Measurements from ENCODE around the gene SLC29A3.

Gene SLC29A3

DNA sequence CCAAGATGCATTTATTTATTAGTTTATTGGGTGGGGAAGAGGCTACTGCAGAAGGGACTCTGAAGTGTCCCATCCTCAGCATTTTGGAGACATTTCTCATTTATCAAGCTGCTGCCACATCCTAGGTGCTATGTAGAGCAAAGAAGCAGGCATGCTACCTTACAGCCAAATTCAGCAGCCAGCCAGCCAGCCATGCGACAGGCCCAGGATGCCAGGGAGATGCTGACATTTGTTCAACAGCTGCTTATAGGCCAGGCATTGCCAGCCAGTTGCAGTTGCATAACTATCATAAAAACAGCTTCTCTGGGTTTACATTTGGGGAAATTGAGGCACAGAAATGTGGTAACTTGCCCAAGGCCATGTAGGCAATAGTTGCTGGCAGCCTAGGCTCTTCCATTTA is 2.3 kb downstream of the SLC29A3 start:
- no peak for ATAC-seq

DNA sequence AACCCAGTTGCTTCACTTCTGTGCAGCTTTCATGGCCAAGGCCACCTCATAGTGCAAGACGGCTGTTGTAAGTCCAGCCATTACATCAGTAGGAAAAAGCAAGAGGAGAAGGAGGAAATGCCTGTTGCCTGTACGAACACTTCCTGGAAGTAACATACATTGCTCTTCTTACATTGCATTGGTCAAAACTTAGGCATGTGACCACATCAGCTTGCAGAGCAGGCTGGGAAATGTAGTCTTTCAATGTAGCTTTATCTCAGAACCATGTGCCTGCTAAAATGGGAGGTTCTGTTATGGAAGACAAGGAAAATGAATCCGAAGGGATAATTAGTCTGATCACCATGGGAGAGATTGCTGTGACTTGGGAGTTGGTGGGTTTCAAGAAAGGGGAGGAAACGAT is 4.3 kb downstream of the SLC29A3 start:
- ATAC-seq: no peak
- no peak for DNase-seq

More for the DNA sequence above, 2.3 kb downstream of the SLC29A3 start:
- no peak for DNase-seq

DNA sequence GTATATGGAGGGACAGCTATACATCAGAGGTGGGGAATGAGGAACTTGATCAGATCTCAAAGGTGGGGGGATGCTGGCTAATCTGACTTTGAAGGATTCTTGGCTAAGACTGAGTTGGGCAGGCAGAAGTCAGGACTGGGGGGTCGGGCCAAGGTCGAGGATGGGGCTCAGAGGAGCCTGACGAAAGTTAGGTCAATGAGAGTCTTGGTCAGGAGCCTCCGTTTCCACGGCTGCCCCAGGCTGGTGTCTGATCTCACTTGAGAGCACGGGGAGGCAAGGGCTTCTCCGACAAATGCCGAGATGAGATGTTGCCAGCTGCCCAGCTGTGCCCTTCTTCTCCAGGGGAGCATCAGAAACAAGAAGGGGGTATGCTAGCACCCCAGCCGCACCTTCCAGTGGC is 5.7 kb downstream of the SLC29A3 start:
- ATAC-seq: no peak
- no peak for DNase-seq

DNA sequence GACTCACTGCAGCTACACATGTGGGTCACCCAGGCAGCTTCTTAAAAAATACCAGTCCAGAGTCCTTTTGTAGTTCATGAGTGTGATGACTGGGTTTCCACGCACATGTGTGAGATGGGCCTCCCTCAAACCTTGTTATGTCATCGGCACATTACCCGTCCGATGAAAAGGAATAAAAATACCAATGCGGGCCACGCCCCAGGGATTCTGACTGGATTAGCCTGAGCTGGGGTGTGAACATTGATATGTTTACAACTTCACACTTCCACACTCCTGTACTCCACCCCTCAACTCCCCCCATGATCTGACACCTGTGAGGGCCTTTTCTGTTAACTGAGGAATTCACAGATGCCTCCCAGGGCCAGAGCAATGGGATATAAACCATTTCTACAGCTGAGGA is 6.2 kb downstream of the SLC29A3 start:
- ATAC-seq: no peak

DNA sequence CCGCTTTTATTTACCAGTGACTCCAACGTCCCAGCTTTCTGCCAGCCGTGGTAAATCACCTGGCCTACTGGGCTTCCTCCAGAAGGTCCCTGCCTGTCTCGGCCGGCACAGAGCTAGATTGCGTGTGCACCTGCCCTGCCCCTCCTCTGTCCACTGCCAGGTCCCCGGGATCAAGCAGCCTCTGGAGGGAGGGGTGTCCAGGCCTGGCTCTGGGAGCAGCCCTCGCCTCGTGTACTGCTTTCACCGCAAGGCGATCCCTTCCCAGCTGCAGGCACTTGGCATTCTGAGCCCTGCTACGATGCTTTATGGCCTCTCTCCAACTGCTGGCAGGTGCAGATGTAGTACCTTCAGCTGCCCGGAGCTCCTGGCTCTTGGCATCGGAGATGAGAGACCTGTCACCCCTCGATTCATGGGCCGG is 7.4 kb downstream of the SLC29A3 start:
- ATAC-seq (no peak), DNase-seq (no peak)

More for the DNA sequence above, 6.2 kb downstream of the SLC29A3 start:
- DNase-seq: no peak

DNA sequence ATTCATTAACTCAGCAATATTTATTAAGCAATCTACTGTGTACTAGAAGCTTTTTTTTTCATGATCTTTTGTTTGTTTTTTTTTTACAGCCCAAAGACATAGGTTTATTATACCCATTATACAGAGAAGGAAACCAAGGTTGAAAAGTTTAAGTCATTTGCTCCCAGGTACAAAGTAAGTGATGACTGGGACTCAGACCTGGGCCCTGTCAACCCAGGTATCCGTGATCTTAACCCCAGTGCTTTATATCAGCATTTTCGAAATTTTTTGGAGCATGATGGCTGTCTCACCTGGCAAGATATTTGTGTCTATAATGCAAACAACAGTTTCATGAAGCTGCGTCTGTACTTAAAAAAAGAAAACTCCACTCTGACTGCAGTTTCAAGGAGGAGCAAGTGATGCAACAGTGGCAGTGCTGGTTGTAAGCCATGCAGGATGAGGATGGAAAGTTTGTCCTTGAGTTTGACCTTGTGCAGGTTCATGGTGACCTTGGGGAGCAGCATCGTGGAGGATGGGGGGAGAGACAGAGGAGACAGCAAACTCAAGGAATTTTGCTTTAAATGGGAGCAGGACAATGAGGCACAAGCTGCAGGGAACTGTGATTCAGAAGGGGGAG is 11.8 kb downstream of the SLC29A3 start:
- DNase-seq (no peak), ATAC-seq (no peak)

DNA sequence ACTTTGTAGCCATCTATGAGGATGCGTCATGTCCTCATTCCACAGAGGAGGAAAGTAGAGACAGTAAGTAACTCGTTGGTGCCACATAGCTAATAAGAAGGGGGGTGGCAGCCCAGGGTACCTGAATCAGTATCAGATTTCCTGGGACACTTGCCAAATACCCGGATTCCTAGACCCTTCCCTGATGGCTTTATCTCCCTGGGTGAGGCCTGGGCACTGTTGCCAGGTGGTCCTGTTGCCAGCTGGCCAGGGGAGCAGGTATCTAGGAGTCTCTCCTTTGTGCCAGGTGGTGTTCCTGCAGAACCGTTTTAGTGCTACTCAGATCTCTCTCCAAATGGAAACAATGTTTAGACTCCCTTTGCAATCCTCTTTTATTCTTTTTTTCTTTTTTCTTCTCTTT is 12.7 kb downstream of the SLC29A3 start:
- no peak for ATAC-seq
- no peak for DNase-seq

DNA sequence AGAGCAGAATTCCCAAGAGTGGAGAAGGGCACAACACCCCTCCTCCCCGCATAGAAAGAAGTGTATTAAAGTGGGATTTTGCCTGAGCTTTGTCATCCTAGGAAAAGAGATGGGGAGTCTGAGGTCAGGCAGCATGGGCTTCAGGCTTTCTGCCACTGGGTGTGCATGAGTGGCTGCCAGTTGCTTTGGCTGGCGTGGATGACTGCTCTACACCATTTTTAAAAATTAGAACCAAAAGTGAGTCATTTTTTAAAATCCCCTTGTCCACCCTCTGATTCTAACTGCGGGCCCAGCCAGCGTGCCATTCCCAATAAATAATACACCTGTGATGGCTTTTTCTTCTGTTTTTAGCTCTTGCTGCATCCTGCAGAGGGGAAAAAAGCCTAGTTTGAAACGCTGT is 13.4 kb downstream of the SLC29A3 start:
- ATAC-seq: no peak
- DNase-seq: no peak

DNA sequence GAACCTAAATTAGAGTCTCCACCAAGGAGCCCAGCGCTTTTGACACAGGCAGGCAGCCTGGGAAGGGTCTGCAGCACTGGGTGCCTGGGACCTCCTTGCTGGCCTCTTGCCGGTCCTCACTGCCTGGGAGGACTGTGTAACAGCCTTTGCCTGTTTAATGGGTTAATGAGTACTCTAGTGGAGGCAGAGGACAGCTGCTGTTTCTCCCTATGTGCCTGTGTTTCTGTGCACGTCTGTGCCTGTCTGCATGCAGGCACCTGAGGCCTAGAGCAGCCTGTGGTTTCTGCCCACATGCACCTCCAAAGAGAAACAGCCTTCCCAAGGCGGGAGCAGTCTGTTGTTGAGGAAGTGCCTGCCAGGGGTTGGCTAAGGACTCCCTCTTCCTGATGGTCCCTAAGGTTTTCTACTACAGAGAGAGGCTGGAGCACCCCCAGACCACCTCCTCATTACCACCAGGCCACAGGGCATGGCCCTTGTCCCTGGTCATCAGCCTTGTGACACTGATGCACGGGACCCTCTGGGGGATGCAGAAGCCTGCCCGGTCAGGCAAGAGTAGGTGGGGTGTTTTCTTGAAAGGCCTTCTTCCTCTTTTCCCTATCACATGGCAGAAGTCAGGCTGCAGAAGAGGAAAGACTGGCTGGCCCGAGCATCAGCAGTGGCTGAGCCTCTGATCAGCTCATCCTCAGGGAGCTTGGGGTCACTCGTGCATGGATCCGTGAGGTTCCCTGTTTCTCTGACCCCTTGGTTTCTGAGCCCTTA is 14.2 kb downstream of the SLC29A3 start:
- ATAC-seq: no peak
- DNase-seq: no peak

DNA sequence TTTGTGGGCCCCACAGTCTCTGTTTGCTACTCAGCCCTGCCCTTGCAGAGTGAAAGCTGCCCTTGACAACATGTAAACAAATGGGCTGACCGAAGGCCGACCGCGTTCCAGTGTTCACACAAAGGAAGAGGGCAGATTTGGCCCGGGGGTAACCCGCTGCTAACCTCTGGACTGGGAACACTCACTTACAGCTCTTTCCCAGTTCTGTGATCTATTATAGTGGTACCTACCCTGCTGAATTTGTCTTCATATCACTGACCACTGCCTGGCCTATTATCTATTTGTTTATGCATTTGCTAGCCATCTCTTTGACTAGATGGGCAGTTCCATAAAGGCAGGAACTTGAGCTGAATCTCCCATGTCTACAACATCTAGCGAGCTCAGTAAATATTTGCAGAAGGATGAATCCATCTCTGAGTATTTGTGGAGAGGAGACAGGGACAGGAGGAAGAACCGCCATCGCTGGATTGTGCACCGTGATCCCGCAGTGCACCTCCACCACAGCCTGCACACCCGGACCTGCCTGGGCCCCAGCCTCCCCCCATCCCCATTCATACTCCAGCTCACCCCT is 15.2 kb downstream of the SLC29A3 start:
- DNase-seq: no peak
- ATAC-seq: no peak

DNA sequence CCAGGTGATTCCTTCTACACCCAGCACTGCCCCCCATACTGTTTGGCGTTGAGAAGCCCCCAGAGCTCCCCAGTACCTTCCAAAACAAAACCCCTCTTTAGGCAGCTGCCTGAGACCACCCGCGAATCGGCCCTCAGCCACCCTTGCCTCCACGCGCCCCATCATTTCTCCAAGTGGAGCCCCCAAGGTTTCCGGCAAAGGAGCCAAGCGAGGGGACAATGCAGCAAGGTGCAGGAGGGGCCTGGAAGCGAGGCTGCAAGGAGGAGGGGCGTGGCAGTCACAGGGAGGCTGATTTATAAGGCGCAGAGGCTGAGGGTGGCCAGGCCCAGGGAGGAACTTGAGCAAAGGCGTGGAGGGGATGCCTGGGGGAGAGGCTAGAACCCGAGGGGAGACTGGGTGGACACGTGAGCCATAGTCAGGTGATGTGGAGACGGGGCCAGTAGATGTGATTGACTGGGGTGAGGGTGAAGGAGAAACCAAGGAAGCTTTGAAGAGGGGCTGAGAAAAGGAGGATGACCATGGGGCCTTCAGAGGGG is 16.2 kb downstream of the SLC29A3 start:
- DNase-seq (no peak), ATAC-seq (no peak)

DNA sequence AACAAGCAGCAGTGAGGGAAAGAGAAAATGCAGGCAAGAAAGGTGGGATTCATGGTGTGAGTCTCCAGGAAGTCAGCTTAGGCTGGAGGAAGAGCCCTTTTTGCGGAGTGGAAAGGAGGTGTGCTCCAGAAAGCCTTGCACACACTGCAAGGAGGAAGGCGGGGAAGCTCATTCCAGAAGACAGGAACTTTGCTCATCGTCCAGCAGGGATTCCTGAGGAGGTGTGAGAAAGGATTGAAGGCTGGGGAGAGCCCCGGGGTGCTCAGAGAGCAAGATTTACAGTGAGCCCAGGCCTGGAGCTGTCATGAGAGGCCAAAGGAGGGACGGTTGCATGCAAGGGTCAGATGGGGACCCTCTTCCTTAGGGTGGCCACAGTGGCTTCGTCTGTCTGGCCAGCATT is 17.6 kb downstream of the SLC29A3 start:
- ATAC-seq (no peak), DNase-seq (no peak)

DNA sequence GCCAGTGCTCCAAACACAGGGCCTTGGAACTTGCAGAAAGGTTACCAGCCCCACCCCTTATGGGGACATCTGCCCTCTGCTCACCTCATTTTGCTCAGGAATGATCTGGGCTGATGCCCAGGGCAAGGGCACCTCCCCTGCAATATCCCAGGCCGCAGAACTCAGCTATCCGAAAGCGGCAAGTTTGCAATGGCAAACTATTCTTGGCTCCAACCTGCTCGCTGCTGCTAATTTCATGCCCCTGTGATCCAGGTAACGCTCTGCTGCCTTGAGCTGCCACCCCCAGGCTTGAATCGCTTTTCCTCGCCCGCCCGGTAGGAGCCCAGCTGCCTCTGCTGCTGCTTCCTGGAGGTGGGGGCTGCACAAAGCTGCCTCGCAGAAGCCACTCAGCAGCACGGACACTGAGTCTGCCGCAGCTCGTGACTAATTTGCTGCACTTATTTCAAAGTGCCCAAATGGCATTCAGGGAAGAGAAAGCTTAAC is 18.2 kb downstream of the SLC29A3 start:
- DNase-seq (no peak), ATAC-seq (no peak)

DNA sequence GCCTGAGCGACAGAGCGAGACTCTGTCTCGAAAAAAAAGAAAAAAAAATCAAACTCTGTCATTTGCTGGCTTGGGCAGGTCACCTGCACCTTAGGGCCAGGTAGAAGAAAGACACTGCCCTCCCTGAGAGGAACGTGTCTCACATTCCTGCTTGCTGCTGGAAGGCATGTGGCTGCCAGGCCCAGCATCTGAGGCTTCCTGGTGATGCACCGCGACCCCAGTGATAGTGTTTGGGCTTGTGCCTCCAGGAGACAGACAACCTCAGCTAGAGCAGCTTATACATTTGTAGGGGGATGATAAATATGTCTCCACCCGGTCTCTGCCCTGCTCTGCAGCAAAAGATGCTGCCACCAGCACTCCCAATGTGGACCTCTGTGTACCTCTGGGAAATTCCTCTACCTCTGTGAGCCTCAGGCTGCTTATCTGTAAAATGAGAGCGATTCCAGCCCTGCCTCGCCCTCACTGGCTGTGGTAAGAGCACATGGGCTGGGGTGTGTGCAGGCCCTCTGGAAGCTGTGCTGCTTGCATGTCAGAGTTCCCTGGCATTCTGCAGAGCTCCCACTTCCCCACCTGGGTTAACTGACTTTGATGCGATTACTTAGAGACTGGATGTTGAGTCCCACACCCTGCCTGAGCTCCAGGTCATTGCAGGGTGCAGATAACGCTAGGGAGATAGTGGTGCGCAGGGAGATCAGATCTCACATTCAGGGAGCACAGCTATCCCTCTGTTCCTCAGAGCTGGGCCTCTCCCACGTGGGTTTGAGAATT is 19.9 kb downstream of the SLC29A3 start:
- DNase-seq: no peak
- ATAC-seq: no peak

DNA sequence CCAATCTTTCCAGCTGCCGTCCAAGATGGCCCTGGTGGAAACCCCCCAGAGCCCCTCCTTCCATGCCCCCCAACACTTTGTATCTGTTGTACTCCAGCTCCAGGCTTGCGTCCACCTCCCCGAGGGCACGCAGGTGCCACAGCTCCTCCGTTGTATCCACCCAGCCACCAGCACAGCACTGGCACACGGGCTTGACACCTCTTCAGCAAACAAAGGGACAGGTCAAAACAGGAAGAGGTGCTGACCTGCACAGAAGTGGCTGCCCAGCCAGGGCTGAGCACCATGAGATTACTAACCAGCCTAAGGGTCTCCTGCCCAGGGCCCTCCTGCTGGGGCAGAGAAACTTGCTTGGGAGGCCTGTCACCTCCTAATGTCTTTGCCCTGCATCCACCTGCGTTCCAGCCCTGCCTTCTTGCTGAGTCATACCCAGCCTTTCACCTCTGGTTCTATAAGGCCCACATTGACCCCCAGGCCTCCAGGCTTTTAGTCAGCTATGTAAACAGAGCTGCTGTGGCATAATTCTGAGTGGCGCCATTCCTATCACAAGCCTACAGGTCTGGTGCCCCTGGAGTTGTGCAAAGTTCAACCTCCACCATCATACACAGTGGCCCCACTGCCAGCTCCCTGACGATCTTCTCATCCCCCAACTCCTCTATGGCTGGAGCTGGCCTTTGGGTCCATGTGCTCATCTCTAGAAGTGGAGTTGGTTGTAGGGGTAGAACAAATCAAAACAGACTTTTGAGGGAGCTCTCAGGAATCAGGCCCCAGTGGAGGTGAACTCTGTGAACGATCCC is 20.9 kb downstream of the SLC29A3 start:
- DNase-seq (no peak), ATAC-seq (no peak)

DNA sequence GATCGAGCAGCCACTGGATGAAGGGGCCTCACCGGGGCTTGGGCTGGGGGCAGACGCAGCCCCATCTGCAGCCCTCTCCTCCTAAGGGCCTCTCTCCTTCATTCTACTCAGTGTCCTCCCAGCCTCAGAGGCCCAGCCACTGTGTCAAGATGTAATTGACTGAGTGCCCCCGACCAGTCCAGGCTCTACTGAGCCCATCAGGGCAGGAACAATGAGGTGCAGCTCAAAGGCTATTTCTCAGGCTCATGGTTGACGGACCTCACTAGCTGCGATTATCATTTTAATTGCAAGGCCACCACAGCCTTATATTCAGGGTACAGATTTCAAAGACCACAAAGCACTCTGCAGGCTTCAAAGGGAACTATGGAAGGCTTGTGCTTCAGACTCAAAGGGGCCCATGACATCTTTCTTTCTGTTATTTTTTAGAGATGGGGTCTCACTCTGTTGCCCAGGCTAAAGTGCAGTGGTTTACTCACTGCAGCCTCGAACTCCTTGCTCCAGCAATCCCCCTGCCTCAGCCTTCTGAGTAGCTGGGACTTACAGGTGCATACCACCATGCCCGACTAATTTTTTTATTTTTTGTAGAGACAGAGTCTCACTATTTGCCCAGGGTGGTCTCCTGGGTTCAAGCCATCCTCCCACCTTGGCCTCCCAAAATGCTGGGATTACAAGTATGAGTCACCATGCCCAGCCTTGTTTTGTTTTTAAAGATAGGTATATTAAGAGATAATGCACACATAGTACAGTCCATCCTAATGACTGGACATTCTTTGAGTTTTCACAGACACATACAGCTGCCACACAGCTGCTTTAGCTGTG is 23.7 kb downstream of the SLC29A3 start:
- no peak for DNase-seq
- ATAC-seq: no peak

DNA sequence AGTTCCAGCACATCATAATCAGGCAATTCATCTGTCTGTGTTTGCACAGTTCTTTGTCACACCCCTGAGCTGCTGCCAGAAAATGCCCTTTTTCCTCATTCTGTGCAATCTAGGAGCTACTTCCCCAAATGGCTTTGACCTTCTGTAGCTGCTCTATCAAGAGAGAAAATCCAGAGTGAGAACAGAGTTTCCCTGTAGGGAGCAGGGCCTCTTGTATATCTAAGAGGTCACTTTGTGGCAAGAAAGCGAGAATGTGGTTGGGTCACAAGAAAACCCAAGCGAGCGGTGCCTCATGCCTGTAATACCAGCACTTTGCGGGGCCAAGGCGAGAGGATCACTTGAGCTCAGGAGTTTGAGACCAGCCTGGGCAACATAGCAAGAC is 24.3 kb downstream of the SLC29A3 start:
- no peak for DNase-seq

DNA sequence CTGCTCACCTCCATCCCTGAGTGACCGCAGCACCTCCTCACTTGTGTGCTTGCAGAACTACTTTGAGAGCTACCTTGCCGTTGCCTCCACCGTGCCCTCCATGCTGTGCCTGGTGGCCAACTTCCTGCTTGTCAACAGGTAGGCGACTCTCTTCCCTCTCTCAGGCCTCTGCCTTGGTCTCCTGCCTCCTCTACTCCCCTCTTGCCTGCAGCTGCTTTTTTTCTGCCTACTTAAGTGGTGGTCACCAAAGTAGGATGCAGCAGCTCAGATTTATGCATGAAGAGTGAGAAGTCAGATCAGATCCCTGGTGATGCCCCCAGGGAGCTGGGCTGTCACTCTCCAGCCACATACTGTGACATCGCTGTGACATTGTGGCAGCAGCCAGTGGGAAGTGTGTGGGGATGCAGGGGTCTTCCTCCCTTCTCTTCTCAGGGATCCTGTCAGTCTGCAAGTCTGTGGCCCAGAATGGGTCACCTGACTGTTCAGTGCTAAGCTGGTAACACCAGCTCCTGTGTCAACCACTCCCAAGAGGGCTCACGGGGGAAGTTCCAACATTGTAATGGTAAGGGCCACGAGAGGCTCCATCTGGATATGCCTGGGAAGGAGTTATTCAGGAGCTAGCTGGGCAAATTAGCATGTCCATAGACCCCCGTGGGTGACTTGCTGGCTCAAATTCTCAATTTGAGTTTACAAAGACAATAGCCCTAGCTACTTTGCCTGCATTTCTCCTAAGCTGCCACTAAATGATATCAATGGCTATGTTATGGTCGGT is 25.3 kb downstream of the SLC29A3 start:
- DNase-seq (no peak), ATAC-seq (no peak)

More for the DNA sequence above, 24.3 kb downstream of the SLC29A3 start:
- ATAC-seq: no peak

DNA sequence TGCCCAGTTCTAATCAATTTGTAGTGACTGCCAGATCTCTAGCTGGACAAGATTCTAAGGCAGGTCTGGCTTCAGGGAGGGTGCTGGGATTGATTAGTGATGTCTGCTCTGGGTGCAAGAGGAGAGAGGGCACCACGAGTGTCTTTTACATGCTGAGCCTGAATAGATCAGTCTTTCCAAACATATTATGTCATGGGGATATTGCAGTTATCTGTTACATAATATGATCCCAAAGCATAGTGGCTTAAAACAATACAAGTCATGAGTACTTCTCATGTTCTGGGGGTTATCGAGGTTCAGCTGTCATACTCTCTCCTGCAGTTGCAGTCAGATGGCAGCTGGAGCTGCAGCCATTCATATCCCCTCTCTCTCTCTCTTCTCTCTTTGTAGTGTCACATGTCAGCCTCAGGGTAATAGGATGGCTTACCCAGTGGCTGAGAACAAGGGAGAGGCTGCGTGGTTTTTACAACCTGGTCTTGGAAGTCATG is 26.0 kb downstream of the SLC29A3 start:
- no peak for ATAC-seq
- no peak for DNase-seq

DNA sequence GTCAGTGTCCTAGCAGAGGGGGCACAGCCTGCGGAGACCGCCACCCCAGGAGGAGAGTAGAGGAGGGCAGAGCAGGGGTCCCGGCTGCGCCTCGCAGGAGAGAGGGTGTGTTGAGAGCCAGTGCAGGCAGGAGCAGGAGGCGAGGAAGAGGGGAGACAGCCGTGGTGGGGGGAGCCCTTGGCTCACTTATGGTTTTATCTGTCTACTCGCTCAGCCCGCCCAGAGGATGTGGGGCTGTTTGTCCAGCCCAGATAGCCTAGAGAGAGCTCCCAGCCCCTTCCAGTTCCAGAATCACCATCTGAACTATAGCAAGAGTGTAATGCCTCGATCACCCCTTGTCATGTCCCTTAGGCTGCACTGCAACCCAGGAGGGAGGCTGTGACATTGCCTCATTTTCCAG is 26.6 kb downstream of the SLC29A3 start:
- no peak for ATAC-seq
- no peak for DNase-seq
